ENCODE results near the gene RTL10. TPM values are rescaled to one million over a fixed set of nuclear protein-coding genes. Genes with fewer than 3 reads are reported as not detected.

RTL10 gene
- total and polyA plus RNA-seq, 2 of the 4 experiments (the other 2 are of a cell fraction) = 8.6 to 12.1 TPM

DNA sequence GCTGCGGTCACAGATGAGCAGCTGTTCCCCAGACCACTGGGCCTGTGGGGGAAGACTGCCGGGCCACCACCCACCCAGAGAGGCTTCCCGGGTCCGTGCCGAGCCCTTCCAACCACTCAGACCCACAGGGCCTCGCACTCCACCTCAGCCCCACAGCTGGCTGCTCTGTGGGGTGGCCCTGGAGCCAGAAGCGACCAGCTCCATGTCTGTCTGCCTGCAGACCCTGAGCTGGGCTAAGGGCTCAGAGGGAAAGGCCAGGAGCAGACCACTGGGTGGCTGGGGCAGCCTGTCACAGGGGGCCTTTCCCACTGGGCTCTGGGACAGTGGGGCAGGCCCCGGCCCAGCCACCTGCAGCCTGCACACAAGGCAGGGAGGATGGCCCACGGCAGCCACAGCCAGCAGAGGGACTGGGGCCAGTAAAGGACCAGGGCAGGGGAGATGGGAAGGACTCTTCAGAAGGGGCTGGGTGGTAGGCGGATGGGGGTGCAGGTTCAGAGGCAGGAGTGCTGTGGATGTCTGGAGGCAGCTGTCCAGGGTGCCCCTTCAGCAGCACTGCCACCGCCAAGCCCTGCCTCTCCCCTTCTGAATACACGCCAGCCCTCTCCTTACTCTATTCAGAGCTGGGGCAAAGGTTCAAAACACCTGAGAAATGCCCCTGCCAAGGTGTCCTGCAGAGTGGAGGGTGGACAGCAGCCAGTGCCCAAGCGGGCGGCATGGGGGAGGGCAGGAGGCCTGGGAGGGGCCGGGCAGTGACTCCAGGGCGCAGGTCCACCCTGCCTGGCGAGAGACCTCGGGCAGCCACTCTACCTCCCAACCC, 32.2 kb downstream of the RTL10 start:
- Histone ChIP-seq H4K8ac (ENCODE audit: low read depth in 2 of 2, low read length in 2 of 2) (no peak overlapping the region), H2BK5ac (ENCODE audit: low read depth, low read length, poor library complexity, severe bottlenecking) (no peak overlapping the region), H3K27ac (ENCODE audit: insufficient read depth, low read length) (no peak overlapping the region), H3K4ac (ENCODE audit: low read depth, low read length) (no peak overlapping the region), H4K5ac (ENCODE audit: low read depth, low read length) (no peak overlapping the region), H3K14ac (replicated peaks; ENCODE audit: low read depth, low read length) (no peak overlapping the region), H2AK5ac (ENCODE audit: low read depth, low read length) (no peak overlapping the region), H3K18ac (ENCODE audit: low read depth, low read length) (no peak overlapping the region), H3K9ac (ENCODE audit: low read depth, low read length) (no peak overlapping the region), H3K9me1 (ENCODE audit: insufficient read depth, low read length) (0 out of 2 replicates have a peak, but pooled peaks cover 3% of the 10 kb centered on the region), H3K27me3 (ENCODE audit: control insufficient read depth, insufficient read depth, low read length) (no peaks in the 10 kb centered on the region), H3K23ac (ENCODE audit: low read depth, low read length) (no peak overlapping the region), H4K20me1 (ENCODE audit: insufficient read depth, low read length) (no peaks in the 10 kb centered on the region; the same call in 1 of the 2 replicates), H2BK120ac (ENCODE audit: low read depth, low read length) (no peak overlapping the region), H2BK15ac (ENCODE audit: low read depth, low read length) (no peak overlapping the region), H3K79me1 (ENCODE audit: low read depth in 1 of 2, low read length in 2 of 2) (peaks cover 10 to 11% of the 10 kb centered on the region in 2 experiments; a peak in 3 of 4 replicates), H3K4me3 (ENCODE audit: insufficient read depth, low read depth, low read length) (no peak overlapping the region), H3K36me3 (ENCODE audit: control insufficient read depth, insufficient read depth, low read length) (no peaks in the 10 kb centered on the region), H2BK20ac (ENCODE audit: low read depth, low read length) (no peak overlapping the region), H3K56ac (ENCODE audit: extremely low read depth, insufficient read depth, low read length) (no peak overlapping the region), H3K9me3 (ENCODE audit: control insufficient read depth, insufficient read depth, low read length) (no peaks in the 10 kb centered on the region), H4K91ac (ENCODE audit: insufficient read depth, low read depth, low read length) (no peak overlapping the region), H3K4me1 (ENCODE audit: control insufficient read depth, insufficient read depth, low read length) (no peaks in the 10 kb centered on the region), H2AK9ac (replicated peaks; ENCODE audit: low read depth, low read length, poor library complexity) (no peak overlapping the region), H3K4me2 (ENCODE audit: low read depth, low read length) (no peak overlapping the region), H2AFZ (replicated peaks; ENCODE audit: low read length, poor library complexity) (no peak overlapping the region)
- ChIA-PET POLR2A (ENCODE audit: unreplicated experiment) (no interaction called here), CTCF (no interaction called here)
- WGBS, 2 experiments (ENCODE audit: extremely low coverage in 2 of 2, insufficient read length in 1 of 2) = 83% methylated on average over 1 of the region's 18 CpGs; no CpG with 5 or more reads in 1 of the 2 experiments
- intact Hi-C loops (cut with micrococcal nuclease) = no loop called here
- DNase-seq (no peak), ATAC-seq (ENCODE audit: low read depth) (no peak)
- dilution Hi-C loops (cut with HindIII; ENCODE audit: low sequenced_read_pairs, unreplicated experiment) = no loop called here
- BruUV-seq (replicated peaks) = no TSS peak
- in situ Hi-C loops (cut with MboI; ENCODE audit: low sequenced_read_pairs) = no loop called here
- TF ChIP-seq CEBPB (IDR thresholded peaks at IDR 0.05; ENCODE audit: low read depth, low read length) (no peak), SMC3 (IDR thresholded peaks at IDR 0.05; ENCODE audit: low read depth, low read length) (no peak), FOS (IDR thresholded peaks at IDR 0.05; ENCODE audit: low read depth, low read length) (no peak), RAD21 (IDR thresholded peaks at IDR 0.05; ENCODE audit: low read length) (no peak), MXI1 (IDR thresholded peaks at IDR 0.05; ENCODE audit: borderline replicate concordance, low read depth, low read length) (no peak), POLR2A (IDR thresholded peaks at IDR 0.05; ENCODE audit: low read depth, low read length) (no peak), RFX5 (IDR thresholded peaks at IDR 0.05; ENCODE audit: low read depth, low read length) (no peak), MAZ (IDR thresholded peaks at IDR 0.05; ENCODE audit: borderline replicate concordance, low read depth, low read length) (no peak), CHD1 (IDR thresholded peaks at IDR 0.05; ENCODE audit: low read depth, low read length) (no peak), BHLHE40 (IDR thresholded peaks at IDR 0.05; ENCODE audit: low read depth, low read length) (no peak), NFE2L2 (IDR thresholded peaks at IDR 0.05; ENCODE audit: low read depth, low read length) (no peak), MAFK (IDR thresholded peaks at IDR 0.05; ENCODE audit: low read depth, low read length) (no peak)
- TF ChIP-seq, protein P1, sequence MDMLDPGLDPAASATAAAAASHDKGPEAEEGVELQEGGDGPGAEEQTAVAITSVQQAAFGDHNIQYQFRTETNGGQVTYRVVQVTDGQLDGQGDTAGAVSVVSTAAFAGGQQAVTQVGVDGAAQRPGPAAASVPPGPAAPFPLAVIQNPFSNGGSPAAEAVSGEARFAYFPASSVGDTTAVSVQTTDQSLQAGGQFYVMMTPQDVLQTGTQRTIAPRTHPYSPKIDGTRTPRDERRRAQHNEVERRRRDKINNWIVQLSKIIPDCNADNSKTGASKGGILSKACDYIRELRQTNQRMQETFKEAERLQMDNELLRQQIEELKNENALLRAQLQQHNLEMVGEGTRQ (IDR thresholded peaks at IDR 0.05; ENCODE audit: low read depth, low read length) = no peak
- TF ChIP-seq, protein P2, sequence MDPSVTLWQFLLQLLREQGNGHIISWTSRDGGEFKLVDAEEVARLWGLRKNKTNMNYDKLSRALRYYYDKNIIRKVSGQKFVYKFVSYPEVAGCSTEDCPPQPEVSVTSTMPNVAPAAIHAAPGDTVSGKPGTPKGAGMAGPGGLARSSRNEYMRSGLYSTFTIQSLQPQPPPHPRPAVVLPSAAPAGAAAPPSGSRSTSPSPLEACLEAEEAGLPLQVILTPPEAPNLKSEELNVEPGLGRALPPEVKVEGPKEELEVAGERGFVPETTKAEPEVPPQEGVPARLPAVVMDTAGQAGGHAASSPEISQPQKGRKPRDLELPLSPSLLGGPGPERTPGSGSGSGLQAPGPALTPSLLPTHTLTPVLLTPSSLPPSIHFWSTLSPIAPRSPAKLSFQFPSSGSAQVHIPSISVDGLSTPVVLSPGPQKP (IDR thresholded peaks at IDR 0.05; ENCODE audit: borderline replicate concordance, low read depth, low read length) = no peak
- TF ChIP-seq, protein P3, sequence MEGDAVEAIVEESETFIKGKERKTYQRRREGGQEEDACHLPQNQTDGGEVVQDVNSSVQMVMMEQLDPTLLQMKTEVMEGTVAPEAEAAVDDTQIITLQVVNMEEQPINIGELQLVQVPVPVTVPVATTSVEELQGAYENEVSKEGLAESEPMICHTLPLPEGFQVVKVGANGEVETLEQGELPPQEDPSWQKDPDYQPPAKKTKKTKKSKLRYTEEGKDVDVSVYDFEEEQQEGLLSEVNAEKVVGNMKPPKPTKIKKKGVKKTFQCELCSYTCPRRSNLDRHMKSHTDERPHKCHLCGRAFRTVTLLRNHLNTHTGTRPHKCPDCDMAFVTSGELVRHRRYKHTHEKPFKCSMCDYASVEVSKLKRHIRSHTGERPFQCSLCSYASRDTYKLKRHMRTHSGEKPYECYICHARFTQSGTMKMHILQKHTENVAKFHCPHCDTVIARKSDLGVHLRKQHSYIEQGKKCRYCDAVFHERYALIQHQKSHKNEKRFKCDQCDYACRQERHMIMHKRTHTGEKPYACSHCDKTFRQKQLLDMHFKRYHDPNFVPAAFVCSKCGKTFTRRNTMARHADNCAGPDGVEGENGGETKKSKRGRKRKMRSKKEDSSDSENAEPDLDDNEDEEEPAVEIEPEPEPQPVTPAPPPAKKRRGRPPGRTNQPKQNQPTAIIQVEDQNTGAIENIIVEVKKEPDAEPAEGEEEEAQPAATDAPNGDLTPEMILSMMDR (conservative IDR thresholded peaks at IDR 0.05; ENCODE audit: low read depth, low read length) = no peak
